Fibroblast of lung (primary cell): Measurements from ENCODE around the gene ESRRB. TPM values are rescaled to one million over a fixed set of nuclear protein-coding genes. Genes with fewer than 3 reads are reported as not detected.

Experiments used
- DNase-seq, 2 donors: peaks; one replicate each; pipeline versions ENCODE4 v3.0.0 to v3.0.0-alpha.2; 2010; ENCODE audit warnings: low read depth in 2 of 2
- H2AFZ ChIP-seq: 2 replicates; pipeline ENCODE4 v1.5.1; 2012; ENCODE audit warnings: low read length, control low read depth, inconsistent platforms
- H3K27ac ChIP-seq: 2 replicates; pipeline ENCODE4 v1.5.1; 2011; ENCODE audit warnings: low read length, control low read depth; ENCODE audit not compliant: insufficient read depth
- H3K27me3 ChIP-seq: 2 replicates; pipeline ENCODE4 v1.5.1; 2011; ENCODE audit warnings: mild to moderate bottlenecking, low read length; ENCODE audit not compliant: control insufficient read depth, insufficient read depth
- H3K36me3 ChIP-seq: 2 replicates; pipeline ENCODE4 v1.5.1; 2011; ENCODE audit warnings: low read length; ENCODE audit not compliant: control insufficient read depth, insufficient read depth
- H3K4me1 ChIP-seq: 2 replicates; pipeline ENCODE4 v1.5.1; 2011; ENCODE audit warnings: low read length; ENCODE audit not compliant: control insufficient read depth, insufficient read depth; ENCODE audit errors: extremely low read depth
- H3K4me2 ChIP-seq: 2 replicates; pipeline ENCODE4 v1.5.1; 2011; ENCODE audit warnings: low read length, control low read depth; ENCODE audit not compliant: insufficient read depth; ENCODE audit errors: extremely low read depth
- H3K4me3 ChIP-seq, 4 experiments: fragments of 200-600 bp in 1 of 4; sonication (generic) in 1 of 4; replicated peaks in 1 of 4; 2 replicates each; pipeline ENCODE4 v1.5.1; 2011 to 2016; ENCODE audit warnings: low read length in 4 of 4, low read depth in 3 of 4, mild to moderate bottlenecking in 3 of 4, control low read depth in 2 of 4, inconsistent platforms in 1 of 4, mixed read lengths in 1 of 4; ENCODE audit not compliant: insufficient read depth in 1 of 4; ENCODE audit errors: control extremely low read depth in 1 of 4
- H3K79me2 ChIP-seq: 2 replicates; pipeline ENCODE4 v1.5.1; 2012; ENCODE audit warnings: mild to moderate bottlenecking, low read length, inconsistent platforms; ENCODE audit not compliant: control insufficient read depth, insufficient read depth
- H3K9ac ChIP-seq: 2 replicates; pipeline ENCODE4 v1.5.1; 2011; ENCODE audit warnings: mild to moderate bottlenecking, low read length, control low read depth; ENCODE audit not compliant: insufficient read depth
- H3K9me3 ChIP-seq: 2 replicates; pipeline ENCODE4 v1.5.1; 2012; ENCODE audit warnings: low read depth, low read length; ENCODE audit not compliant: control insufficient read depth, insufficient read depth
- H4K20me1 ChIP-seq: 2 replicates; pipeline ENCODE4 v1.5.1; 2011; ENCODE audit warnings: low read length; ENCODE audit not compliant: control insufficient read depth, insufficient read depth; ENCODE audit errors: extremely low read depth
- CTCF ChIP-seq, 2 donors: IDR thresholded peaks in 1 of 2; conservative IDR thresholded peaks in 1 of 2; 1 replicate in 1 of 2; 2 replicates in 1 of 2; pipeline ENCODE4 v1.5.1; 2011 to 2012; ENCODE audit warnings: low read length in 2 of 2, control low read depth in 1 of 2, inconsistent platforms in 1 of 2, low read depth in 1 of 2, mild to moderate bottlenecking in 1 of 2
- EZH2 ChIP-seq: IDR thresholded peaks from 2 replicates; pipeline ENCODE4 v1.5.1; 2012; ENCODE audit warnings: low read length, control low read depth, mild to moderate bottlenecking; ENCODE audit errors: missing control alignments
- polyA plus RNA-seq, 2 donors: library from polyadenylated mRNA; depleted of rRNA in 1 of 2; stranded (reverse) in 1 of 2; unstranded in 1 of 2; fragments of >200 nt; gene quantifications; 2 replicates each; pipeline ENCODE4 v1.2.1, GENCODE V29; 2011 to 2012; ENCODE audit warnings: missing spikeins in 1 of 2
- total RNA-seq: library from RNA; depleted of rRNA; stranded (reverse); fragments of >200 nt; gene quantifications from 2 replicates; pipeline ENCODE4 v1.2.1, GENCODE V29; 2014

ESRRB gene
- total and polyA plus RNA-seq, 2 donors (not counting 1 experiment from before 2014, with no cell fraction given): not detected

- TF ChIP-seq EZH2 (no peak), CTCF (conservative IDR thresholded peaks at IDR 0.05 in 1 of 2, IDR thresholded peaks at IDR 0.05 in 1 of 2; ENCODE audit: low read depth in 1 of 2, low read length in 2 of 2) (no peak)
- no peaks in the 10 kb centered on the region for H3K36me3 ChIP-seq
- no peak overlapping the region for H3K27ac ChIP-seq
- H4K20me1 ChIP-seq: no peaks in the 10 kb centered on the region
- H3K27me3 ChIP-seq: no peaks in the 10 kb centered on the region
- H3K9me3 ChIP-seq: no peaks in the 10 kb centered on the region
- no peak overlapping the region for H3K9ac ChIP-seq
- no peak for DNase-seq
- no peak overlapping the region for H3K4me2 ChIP-seq
- H2AFZ ChIP-seq: no peak overlapping the region
- H3K79me2 ChIP-seq: no peaks in the 10 kb centered on the region
- H3K4me3 ChIP-seq: no peak overlapping the region
- no peaks in the 10 kb centered on the region for H3K4me1 ChIP-seq
Observed at GRCh38 chr14:76420827-76421226, 44.9 kb downstream of the ESRRB start.

- no peaks in the 10 kb centered on the region for H3K27me3 ChIP-seq
- H3K4me1 ChIP-seq: no peaks in the 10 kb centered on the region
- no peak for DNase-seq
- no peaks in the 10 kb centered on the region for H3K36me3 ChIP-seq
- H2AFZ ChIP-seq: no peak overlapping the region
- H4K20me1 ChIP-seq: no peaks in the 10 kb centered on the region
- no peak overlapping the region for H3K4me2 ChIP-seq
- H3K4me3 ChIP-seq: no peak overlapping the region
- no peaks in the 10 kb centered on the region for H3K79me2 ChIP-seq
- no peaks in the 10 kb centered on the region for H3K9me3 ChIP-seq
- H3K27ac ChIP-seq: no peak overlapping the region
- TF ChIP-seq CTCF (conservative IDR thresholded peaks at IDR 0.05 in 1 of 2, IDR thresholded peaks at IDR 0.05 in 1 of 2; ENCODE audit: low read depth in 1 of 2, low read length in 2 of 2) (no peak), EZH2 (no peak)
- H3K9ac ChIP-seq: no peak overlapping the region
Observed at GRCh38 chr14:76421662-76422061, 45.7 kb downstream of the ESRRB start.

GRCh38 chr14:76422662-76423061, 46.7 kb downstream of the ESRRB start:
- Histone ChIP-seq H3K4me2 (no peak overlapping the region), H3K79me2 (no peaks in the 10 kb centered on the region), H3K4me3 (no peak overlapping the region), H3K9me3 (no peaks in the 10 kb centered on the region), H3K9ac (no peak overlapping the region), H3K36me3 (no peaks in the 10 kb centered on the region), H3K27me3 (no peaks in the 10 kb centered on the region), H4K20me1 (no peaks in the 10 kb centered on the region), H2AFZ (no peak overlapping the region), H3K27ac (no peak overlapping the region), H3K4me1 (no peaks in the 10 kb centered on the region)
- no peak for TF ChIP-seq CTCF (conservative IDR thresholded peaks at IDR 0.05 in 1 of 2, IDR thresholded peaks at IDR 0.05 in 1 of 2; ENCODE audit: low read depth in 1 of 2, low read length in 2 of 2)
- no peak for TF ChIP-seq EZH2
- no peak for DNase-seq
